GM18499 (cell line): ENCODE data around the gene RGP1.

Experiments
- ATAC-seq: cut with Tn5 transposase; IDR thresholded peaks from one replicate; pipeline ENCODE4 v1.9.1; 2021; ENCODE audit warnings: moderate number of reproducible peaks; ENCODE audit not compliant: insufficient read depth, unreplicated experiment

The RGP1 gene

GRCh38 chr9:35798658-35799374 is 49.7 kb downstream of the RGP1 start:
- ATAC-seq = no peak

DNA sequence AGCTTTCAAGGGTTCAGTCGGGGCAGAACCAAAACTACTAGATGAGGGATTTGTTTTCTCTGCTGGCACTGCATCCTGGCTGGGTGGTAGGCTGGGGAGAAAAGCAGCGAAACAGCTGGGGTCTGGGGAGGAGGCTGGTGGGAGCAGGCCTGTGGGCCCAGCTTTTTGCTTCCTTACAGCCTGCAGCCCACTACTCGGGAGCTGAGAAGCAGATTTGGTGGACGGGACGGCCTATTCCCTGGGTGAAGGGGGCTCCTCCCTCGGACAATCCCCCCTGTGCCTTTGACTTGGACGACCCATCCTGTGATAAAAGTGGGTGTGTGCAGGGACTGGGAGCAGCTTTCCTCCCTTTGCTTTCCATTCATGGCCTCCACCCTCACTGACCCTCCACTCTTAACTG is 51.4 kb downstream of the RGP1 start:
- no peak for ATAC-seq

GRCh38 chr9:35801328-35802128 is 52.4 kb downstream of the RGP1 start:
- no peak for ATAC-seq

GRCh38 chr9:35806101-35806500 is 57.0 kb downstream of the RGP1 start:
- ATAC-seq = no peak
